ENCODE results near the gene INPP5J. TPM values are rescaled to one million over a fixed set of nuclear protein-coding genes. Genes with fewer than 3 reads are reported as not detected.

Gene INPP5J
- total RNA-seq, 4 donors from 2014 or later = not detected

GRCh38 chr22:31091106-31091975, 31.4 kb upstream of the INPP5J start:
- TF ChIP-seq, protein P1, sequence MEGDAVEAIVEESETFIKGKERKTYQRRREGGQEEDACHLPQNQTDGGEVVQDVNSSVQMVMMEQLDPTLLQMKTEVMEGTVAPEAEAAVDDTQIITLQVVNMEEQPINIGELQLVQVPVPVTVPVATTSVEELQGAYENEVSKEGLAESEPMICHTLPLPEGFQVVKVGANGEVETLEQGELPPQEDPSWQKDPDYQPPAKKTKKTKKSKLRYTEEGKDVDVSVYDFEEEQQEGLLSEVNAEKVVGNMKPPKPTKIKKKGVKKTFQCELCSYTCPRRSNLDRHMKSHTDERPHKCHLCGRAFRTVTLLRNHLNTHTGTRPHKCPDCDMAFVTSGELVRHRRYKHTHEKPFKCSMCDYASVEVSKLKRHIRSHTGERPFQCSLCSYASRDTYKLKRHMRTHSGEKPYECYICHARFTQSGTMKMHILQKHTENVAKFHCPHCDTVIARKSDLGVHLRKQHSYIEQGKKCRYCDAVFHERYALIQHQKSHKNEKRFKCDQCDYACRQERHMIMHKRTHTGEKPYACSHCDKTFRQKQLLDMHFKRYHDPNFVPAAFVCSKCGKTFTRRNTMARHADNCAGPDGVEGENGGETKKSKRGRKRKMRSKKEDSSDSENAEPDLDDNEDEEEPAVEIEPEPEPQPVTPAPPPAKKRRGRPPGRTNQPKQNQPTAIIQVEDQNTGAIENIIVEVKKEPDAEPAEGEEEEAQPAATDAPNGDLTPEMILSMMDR (IDR thresholded peaks at IDR 0.05; ENCODE audit: low read depth) = no peak

- TF ChIP-seq, protein P1 (IDR thresholded peaks at IDR 0.05; ENCODE audit: low read depth) = no peak
Measured at GRCh38 chr22:31092161-31092560, 30.6 kb upstream of the INPP5J start.

- TF ChIP-seq, protein P1 (IDR thresholded peaks at IDR 0.05; ENCODE audit: low read depth) = no peak
Measured at GRCh38 chr22:31093086-31093850, 29.5 kb upstream of the INPP5J start.

GRCh38 chr22:31094021-31094551, 28.7 kb upstream of the INPP5J start:
- TF ChIP-seq, protein P1 (IDR thresholded peaks at IDR 0.05; ENCODE audit: low read depth) = no peak

- TF ChIP-seq, protein P1 (IDR thresholded peaks at IDR 0.05; ENCODE audit: low read depth) = no peak
Measured at GRCh38 chr22:31094741-31095140, 28.0 kb upstream of the INPP5J start.

- TF ChIP-seq, protein P1 (IDR thresholded peaks at IDR 0.05; ENCODE audit: low read depth) = no peak
Measured at GRCh38 chr22:31095637-31096249, 27.0 kb upstream of the INPP5J start.

All from subcutaneous adipose tissue (tissue), 4 donors.